Measurements from ENCODE around the gene MUSK. TPM values are rescaled to one million over a fixed set of nuclear protein-coding genes. Genes with fewer than 3 reads are reported as not detected.

The MUSK gene
- total RNA-seq, 1 experiment from 2014 or later, result not detected

DNA sequence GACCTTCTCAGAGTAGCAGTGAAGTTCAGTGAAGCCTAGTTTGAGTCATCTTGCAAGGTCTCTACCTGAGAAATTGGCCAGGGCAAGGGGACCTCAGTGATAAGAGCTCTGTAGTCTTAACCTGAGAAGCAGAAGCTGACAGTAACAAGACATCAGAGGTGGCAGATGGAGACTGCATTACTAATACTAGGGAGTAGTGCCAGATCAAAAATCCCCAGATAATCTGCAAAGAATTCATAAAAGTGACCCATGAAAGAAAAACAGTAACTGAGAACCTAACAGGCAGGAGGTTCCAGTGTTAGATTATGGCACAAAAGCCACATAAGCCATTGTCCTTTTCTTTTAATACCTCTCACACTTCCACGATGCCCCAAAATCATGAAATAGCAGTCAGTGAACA is 175.5 kb downstream of the MUSK start:
- Histone ChIP-seq H3K27me3 (ENCODE audit: control insufficient read depth, insufficient read depth, low read length) (no peaks in the 10 kb centered on the region), H3K9me3 (ENCODE audit: control insufficient read depth, insufficient read depth, low read depth, low read length) (no peaks in the 10 kb centered on the region), H3K4me1 (ENCODE audit: control insufficient read depth, insufficient read depth, low read length) (no peaks in the 10 kb centered on the region), H3K4me3 (ENCODE audit: low read depth in 2 of 2, low read length in 2 of 2) (no peak overlapping the region), H3K36me3 (ENCODE audit: control insufficient read depth, insufficient read depth, low read length) (no peaks in the 10 kb centered on the region), H3K27ac (ENCODE audit: low read length) (no peak overlapping the region)
- ChIA-PET CTCF (no interaction called here), POLR2A (no interaction called here)
- intact Hi-C loops (cut with micrococcal nuclease; ENCODE audit: unreplicated experiment), result no loop called here
- TF ChIP-seq POLR2AphosphoS5 (IDR thresholded peaks at IDR 0.05; ENCODE audit: low read depth, low read length), result no peak
- TF ChIP-seq, protein P1, sequence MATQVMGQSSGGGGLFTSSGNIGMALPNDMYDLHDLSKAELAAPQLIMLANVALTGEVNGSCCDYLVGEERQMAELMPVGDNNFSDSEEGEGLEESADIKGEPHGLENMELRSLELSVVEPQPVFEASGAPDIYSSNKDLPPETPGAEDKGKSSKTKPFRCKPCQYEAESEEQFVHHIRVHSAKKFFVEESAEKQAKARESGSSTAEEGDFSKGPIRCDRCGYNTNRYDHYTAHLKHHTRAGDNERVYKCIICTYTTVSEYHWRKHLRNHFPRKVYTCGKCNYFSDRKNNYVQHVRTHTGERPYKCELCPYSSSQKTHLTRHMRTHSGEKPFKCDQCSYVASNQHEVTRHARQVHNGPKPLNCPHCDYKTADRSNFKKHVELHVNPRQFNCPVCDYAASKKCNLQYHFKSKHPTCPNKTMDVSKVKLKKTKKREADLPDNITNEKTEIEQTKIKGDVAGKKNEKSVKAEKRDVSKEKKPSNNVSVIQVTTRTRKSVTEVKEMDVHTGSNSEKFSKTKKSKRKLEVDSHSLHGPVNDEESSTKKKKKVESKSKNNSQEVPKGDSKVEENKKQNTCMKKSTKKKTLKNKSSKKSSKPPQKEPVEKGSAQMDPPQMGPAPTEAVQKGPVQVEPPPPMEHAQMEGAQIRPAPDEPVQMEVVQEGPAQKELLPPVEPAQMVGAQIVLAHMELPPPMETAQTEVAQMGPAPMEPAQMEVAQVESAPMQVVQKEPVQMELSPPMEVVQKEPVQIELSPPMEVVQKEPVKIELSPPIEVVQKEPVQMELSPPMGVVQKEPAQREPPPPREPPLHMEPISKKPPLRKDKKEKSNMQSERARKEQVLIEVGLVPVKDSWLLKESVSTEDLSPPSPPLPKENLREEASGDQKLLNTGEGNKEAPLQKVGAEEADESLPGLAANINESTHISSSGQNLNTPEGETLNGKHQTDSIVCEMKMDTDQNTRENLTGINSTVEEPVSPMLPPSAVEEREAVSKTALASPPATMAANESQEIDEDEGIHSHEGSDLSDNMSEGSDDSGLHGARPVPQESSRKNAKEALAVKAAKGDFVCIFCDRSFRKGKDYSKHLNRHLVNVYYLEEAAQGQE (IDR thresholded peaks at IDR 0.05; ENCODE audit: insufficient read depth in 1 of 2, low read depth in 2 of 2, low read length in 1 of 2), result no peak
- TF ChIP-seq SIN3A (IDR thresholded peaks at IDR 0.05; ENCODE audit: borderline replicate concordance, insufficient read depth, low read depth, low read length), result no peak
- TF ChIP-seq, protein P2, sequence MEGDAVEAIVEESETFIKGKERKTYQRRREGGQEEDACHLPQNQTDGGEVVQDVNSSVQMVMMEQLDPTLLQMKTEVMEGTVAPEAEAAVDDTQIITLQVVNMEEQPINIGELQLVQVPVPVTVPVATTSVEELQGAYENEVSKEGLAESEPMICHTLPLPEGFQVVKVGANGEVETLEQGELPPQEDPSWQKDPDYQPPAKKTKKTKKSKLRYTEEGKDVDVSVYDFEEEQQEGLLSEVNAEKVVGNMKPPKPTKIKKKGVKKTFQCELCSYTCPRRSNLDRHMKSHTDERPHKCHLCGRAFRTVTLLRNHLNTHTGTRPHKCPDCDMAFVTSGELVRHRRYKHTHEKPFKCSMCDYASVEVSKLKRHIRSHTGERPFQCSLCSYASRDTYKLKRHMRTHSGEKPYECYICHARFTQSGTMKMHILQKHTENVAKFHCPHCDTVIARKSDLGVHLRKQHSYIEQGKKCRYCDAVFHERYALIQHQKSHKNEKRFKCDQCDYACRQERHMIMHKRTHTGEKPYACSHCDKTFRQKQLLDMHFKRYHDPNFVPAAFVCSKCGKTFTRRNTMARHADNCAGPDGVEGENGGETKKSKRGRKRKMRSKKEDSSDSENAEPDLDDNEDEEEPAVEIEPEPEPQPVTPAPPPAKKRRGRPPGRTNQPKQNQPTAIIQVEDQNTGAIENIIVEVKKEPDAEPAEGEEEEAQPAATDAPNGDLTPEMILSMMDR (IDR thresholded peaks at IDR 0.05), result no peak
- no peak for TF ChIP-seq TCF7L2 (IDR thresholded peaks at IDR 0.05; ENCODE audit: low read depth, low read length)
- no TSS peak for BruUV-seq (replicated peaks)
- ATAC-seq, result no peak
- no peak for DNase-seq (ENCODE audit: low read depth, low spot score)
- in situ Hi-C loops (cut with HindIII; ENCODE audit: low pct_unique_long_range_greater_than_20kb, low sequenced_read_pairs), result no loop called here

DNA sequence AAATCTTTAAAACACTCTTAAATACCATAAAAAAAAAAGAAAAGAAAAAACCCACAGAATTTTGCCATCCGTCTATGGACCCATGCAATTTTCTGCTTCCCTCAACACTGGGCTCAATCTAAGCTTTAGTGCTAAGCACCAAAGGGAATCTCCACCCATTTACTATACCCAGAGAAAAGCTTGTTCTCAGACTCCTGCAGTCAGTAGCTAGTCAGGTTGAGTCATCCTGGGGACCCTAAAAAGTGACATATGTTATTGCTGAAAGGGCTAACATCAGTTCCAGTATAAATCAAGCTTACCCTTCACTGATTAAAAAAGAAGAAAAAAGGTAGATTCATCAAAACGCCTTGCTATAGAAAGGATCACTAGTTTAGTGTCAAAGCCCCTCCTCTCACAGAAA is 177.6 kb downstream of the MUSK start:
- ChIA-PET POLR2A (no interaction called here), CTCF (no interaction called here)
- Histone ChIP-seq H3K27me3 (ENCODE audit: control insufficient read depth, insufficient read depth, low read length) (no peaks in the 10 kb centered on the region), H3K9me3 (ENCODE audit: control insufficient read depth, insufficient read depth, low read depth, low read length) (no peaks in the 10 kb centered on the region), H3K4me3 (ENCODE audit: low read depth in 2 of 2, low read length in 2 of 2) (no peak overlapping the region), H3K4me1 (ENCODE audit: control insufficient read depth, insufficient read depth, low read length) (no peaks in the 10 kb centered on the region), H3K27ac (ENCODE audit: low read length) (no peak overlapping the region), H3K36me3 (ENCODE audit: control insufficient read depth, insufficient read depth, low read length) (no peaks in the 10 kb centered on the region)
- ATAC-seq, result no peak
- BruUV-seq (replicated peaks), result no TSS peak
- intact Hi-C loops (cut with micrococcal nuclease; ENCODE audit: unreplicated experiment) (no loop called here), in situ Hi-C loops (cut with HindIII; ENCODE audit: low pct_unique_long_range_greater_than_20kb, low sequenced_read_pairs) (no loop called here)
- TF ChIP-seq TCF7L2 (IDR thresholded peaks at IDR 0.05; ENCODE audit: low read depth, low read length) (no peak), POLR2AphosphoS5 (IDR thresholded peaks at IDR 0.05; ENCODE audit: low read depth, low read length) (no peak)
- TF ChIP-seq, protein P1 (IDR thresholded peaks at IDR 0.05; ENCODE audit: insufficient read depth in 1 of 2, low read depth in 2 of 2, low read length in 1 of 2), result no peak
- TF ChIP-seq, protein P2 (IDR thresholded peaks at IDR 0.05), result no peak
- DNase-seq (ENCODE audit: low read depth, low spot score), result no peak

Data from Panc1 (cell line).